Upper lobe of right lung (tissue), 1 donor: ENCODE data around the gene ST14. TPM values are rescaled to one million over a fixed set of nuclear protein-coding genes. Genes with fewer than 3 reads are reported as not detected.

ENCODE experiments used
- ATAC-seq: fragments of 200-7000 bp; cut with Tn5 transposase; one replicate; pipeline ENCODE4 v1.9.1; 2020; ENCODE audit warnings: mild to moderate bottlenecking, moderate library complexity
- DNase-seq: peaks from one replicate; pipeline ENCODE4 v3.0.0-alpha.2; 2020
- H3K27ac ChIP-seq: fragments of 200-600 bp; one replicate; pipeline ENCODE4 v1.8.0; 2022
- H3K27me3 ChIP-seq: fragments of 200-600 bp; one replicate; pipeline ENCODE4 v1.8.0; 2022; ENCODE audit warnings: mild to moderate bottlenecking
- H3K36me3 ChIP-seq: fragments of 200-600 bp; one replicate; pipeline ENCODE4 v1.8.0; 2022
- H3K4me1 ChIP-seq: fragments of 200-600 bp; one replicate; pipeline ENCODE4 v1.8.0; 2022
- H3K4me3 ChIP-seq: fragments of 200-600 bp; one replicate; pipeline ENCODE4 v1.8.0; 2022; ENCODE audit warnings: mild to moderate bottlenecking
- H3K9me3 ChIP-seq: fragments of 200-600 bp; one replicate; pipeline ENCODE4 v1.8.0; 2022
- CTCF ChIP-seq: fragments of 200-600 bp; IDR thresholded peaks from one replicate; pipeline ENCODE4 v1.8.0; 2022; ENCODE audit warnings: antibody characterized with exemption
- intact Hi-C: fragments of 100-400 bp; cut with DNase I; formaldehyde crosslinking; loops from one replicate; pipeline ENCODE4 v1.11.0; 2022
- total RNA-seq: library from RNA; stranded (reverse); fragmentation: NEBNext Ultra II Directional; extraction: Animal tissue kit (Norgen Biotek cat#: 25700); gene quantifications from one replicate; pipeline ENCODE4 v1.2.1, GENCODE V29; 2021
- donor health status: DM: no; HTN: yes; CAD: no; lungs with severe emphysema.

ST14 gene
- total RNA-seq, 1 donor from 2014 or later, result 59.1 TPM

- intact Hi-C loops, result loop anchor here (10.0 kb wide), 1 partner anchor 211 kb away; the partner anchor contains the start of gene ADAMTS8
- H3K9me3 ChIP-seq, result no peaks in the 10 kb centered on the region
- peaks cover 8% of the 10 kb centered on the region for H3K4me1 ChIP-seq
- no peak overlapping the region for H3K27ac ChIP-seq
- ATAC-seq (peak; percentile 91), DNase-seq (peak; percentile 85)
- H3K27me3 ChIP-seq, result no peaks in the 10 kb centered on the region
- TF ChIP-seq CTCF, result peak; percentile 93
- no peaks in the 10 kb centered on the region for H3K36me3 ChIP-seq
- H3K4me3 ChIP-seq, result no peak overlapping the region
Measured at GRCh38 chr11:130213143-130213978, 53.8 kb downstream of the ST14 start.

GRCh38 chr11:130213979-130214281 is 54.3 kb downstream of the ST14 start:
- TF ChIP-seq CTCF, result no peak
- Histone ChIP-seq H3K4me1 (peaks cover 8% of the 10 kb centered on the region), H3K9me3 (no peaks in the 10 kb centered on the region), H3K27me3 (no peaks in the 10 kb centered on the region), H3K36me3 (no peaks in the 10 kb centered on the region), H3K27ac (no peak overlapping the region), H3K4me3 (no peak overlapping the region)
- intact Hi-C loops, result loop anchor here (10.0 kb wide), 1 partner anchor 211 kb away; the partner anchor contains the start of gene ADAMTS8
- peak; percentile 46 for DNase-seq
- ATAC-seq, result no peak

GRCh38 chr11:130214861-130215530 is 55.4 kb downstream of the ST14 start:
- DNase-seq, result no peak
- no peak overlapping the region for H3K4me3 ChIP-seq
- intact Hi-C loops, result loop anchor here (10.0 kb wide), 1 partner anchor 210 kb away; the partner anchor contains the start of gene ADAMTS8

GRCh38 chr11:130215531-130216220 is 56.1 kb downstream of the ST14 start:
- Histone ChIP-seq H3K9me3 (no peaks in the 10 kb centered on the region), H3K27ac (no peak overlapping the region), H3K4me3 (no peak overlapping the region), H3K4me1 (peaks cover 8% of the 10 kb centered on the region), H3K27me3 (no peaks in the 10 kb centered on the region), H3K36me3 (no peaks in the 10 kb centered on the region)
- intact Hi-C loops, result loop anchor here (10.0 kb wide), 1 partner anchor 209 kb away; the partner anchor contains the start of gene ADAMTS8
- peak; percentile 61 for DNase-seq
- no peak for TF ChIP-seq CTCF
- no peak for ATAC-seq

More at GRCh38 chr11:130214861-130215530, 55.4 kb downstream of the ST14 start:
- TF ChIP-seq CTCF, result no peak
- H3K36me3 ChIP-seq, result no peaks in the 10 kb centered on the region
- no peaks in the 10 kb centered on the region for H3K27me3 ChIP-seq
- no peaks in the 10 kb centered on the region for H3K9me3 ChIP-seq
- no peak for ATAC-seq
- H3K4me1 ChIP-seq, result peaks cover 8% of the 10 kb centered on the region
- no peak overlapping the region for H3K27ac ChIP-seq

GRCh38 chr11:130216221-130216550 is 56.6 kb downstream of the ST14 start:
- DNase-seq (peak; percentile 31), ATAC-seq (no peak)
- TF ChIP-seq CTCF, result no peak
- H3K4me1 ChIP-seq, result peaks cover 8% of the 10 kb centered on the region
- no peaks in the 10 kb centered on the region for H3K9me3 ChIP-seq
- intact Hi-C loops, result loop anchor here (10.0 kb wide), 1 partner anchor 209 kb away; the partner anchor contains the start of gene ADAMTS8
- H3K4me3 ChIP-seq, result no peak overlapping the region
- no peaks in the 10 kb centered on the region for H3K27me3 ChIP-seq
- H3K27ac ChIP-seq, result no peak overlapping the region
- no peaks in the 10 kb centered on the region for H3K36me3 ChIP-seq
